Measurements from ENCODE around the gene CSN1S1.
"Not testable (repeated sequence)": the region's sequence is repeated elsewhere in the genome, so short reads cannot be mapped to it uniquely, and the experiment has no call there.

DNA sequence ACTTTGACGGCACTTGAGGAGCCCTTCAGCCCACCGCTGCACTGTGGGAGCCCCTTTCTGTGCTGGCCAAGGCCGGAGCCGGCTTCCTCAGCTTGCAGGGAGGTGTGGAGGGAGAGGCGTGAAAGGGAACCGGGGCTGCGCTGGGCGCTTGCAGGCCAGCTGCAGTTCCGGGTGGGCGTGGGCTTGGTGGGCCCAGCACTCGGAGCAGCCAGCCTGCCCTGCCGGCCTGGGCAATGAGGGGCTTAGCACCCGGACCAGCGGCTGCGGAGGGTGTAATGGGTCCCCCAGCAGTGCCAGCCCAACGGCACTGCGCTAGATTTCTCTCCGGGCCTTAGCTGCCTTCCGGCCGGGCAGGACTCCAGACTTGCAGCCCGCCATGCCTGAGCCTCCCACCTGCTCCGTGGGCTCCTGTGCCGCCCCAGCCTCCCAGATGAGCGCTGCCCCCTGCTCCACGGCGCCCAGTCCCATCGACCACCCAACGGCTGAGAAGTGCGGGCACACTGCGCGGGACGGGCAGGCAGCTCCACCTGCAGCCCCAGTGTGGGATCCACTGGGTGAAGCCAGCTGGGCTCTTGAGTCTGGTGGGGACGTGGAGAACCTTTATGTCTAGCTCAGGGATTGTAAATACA lies 7.0 kb upstream of the CSN1S1 start:
- not testable (repeated sequence) for TF ChIP-seq TCF7L2 (IDR thresholded peaks at IDR 0.05; ENCODE audit: low read depth, low read length); ZNF776 (CRISPR knock-in tag; IDR thresholded peaks at IDR 0.05); NR0B2 (CRISPR knock-in tag; IDR thresholded peaks at IDR 0.05); JUND (CRISPR knock-in tag; IDR thresholded peaks at IDR 0.05); CBX5 (CRISPR knock-in tag; IDR thresholded peaks at IDR 0.05; ENCODE audit: borderline replicate concordance); CTCF (CRISPR knock-in tag; IDR thresholded peaks at IDR 0.05); ZNF589 (CRISPR knock-in tag; conservative IDR thresholded peaks at IDR 0.05); HDAC2 (CRISPR knock-in tag; IDR thresholded peaks at IDR 0.05); HMG20B (CRISPR knock-in tag; conservative IDR thresholded peaks at IDR 0.05); CREB1 (IDR thresholded peaks at IDR 0.05); CREB1 (CRISPR knock-in tag; IDR thresholded peaks at IDR 0.05); ZNF891 (CRISPR knock-in tag; IDR thresholded peaks at IDR 0.05); ZNF746 (CRISPR knock-in tag; IDR thresholded peaks at IDR 0.05)
- TF ChIP-seq, protein P1, sequence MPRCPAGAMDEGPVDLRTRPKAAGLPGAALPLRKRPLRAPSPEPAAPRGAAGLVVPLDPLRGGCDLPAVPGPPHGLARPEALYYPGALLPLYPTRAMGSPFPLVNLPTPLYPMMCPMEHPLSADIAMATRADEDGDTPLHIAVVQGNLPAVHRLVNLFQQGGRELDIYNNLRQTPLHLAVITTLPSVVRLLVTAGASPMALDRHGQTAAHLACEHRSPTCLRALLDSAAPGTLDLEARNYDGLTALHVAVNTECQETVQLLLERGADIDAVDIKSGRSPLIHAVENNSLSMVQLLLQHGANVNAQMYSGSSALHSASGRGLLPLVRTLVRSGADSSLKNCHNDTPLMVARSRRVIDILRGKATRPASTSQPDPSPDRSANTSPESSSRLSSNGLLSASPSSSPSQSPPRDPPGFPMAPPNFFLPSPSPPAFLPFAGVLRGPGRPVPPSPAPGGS (CRISPR knock-in tag; IDR thresholded peaks at IDR 0.05) = not testable (repeated sequence)
- TF ChIP-seq, protein P2, sequence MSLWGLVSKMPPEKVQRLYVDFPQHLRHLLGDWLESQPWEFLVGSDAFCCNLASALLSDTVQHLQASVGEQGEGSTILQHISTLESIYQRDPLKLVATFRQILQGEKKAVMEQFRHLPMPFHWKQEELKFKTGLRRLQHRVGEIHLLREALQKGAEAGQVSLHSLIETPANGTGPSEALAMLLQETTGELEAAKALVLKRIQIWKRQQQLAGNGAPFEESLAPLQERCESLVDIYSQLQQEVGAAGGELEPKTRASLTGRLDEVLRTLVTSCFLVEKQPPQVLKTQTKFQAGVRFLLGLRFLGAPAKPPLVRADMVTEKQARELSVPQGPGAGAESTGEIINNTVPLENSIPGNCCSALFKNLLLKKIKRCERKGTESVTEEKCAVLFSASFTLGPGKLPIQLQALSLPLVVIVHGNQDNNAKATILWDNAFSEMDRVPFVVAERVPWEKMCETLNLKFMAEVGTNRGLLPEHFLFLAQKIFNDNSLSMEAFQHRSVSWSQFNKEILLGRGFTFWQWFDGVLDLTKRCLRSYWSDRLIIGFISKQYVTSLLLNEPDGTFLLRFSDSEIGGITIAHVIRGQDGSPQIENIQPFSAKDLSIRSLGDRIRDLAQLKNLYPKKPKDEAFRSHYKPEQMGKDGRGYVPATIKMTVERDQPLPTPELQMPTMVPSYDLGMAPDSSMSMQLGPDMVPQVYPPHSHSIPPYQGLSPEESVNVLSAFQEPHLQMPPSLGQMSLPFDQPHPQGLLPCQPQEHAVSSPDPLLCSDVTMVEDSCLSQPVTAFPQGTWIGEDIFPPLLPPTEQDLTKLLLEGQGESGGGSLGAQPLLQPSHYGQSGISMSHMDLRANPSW (CRISPR knock-in tag; IDR thresholded peaks at IDR 0.05; ENCODE audit: borderline replicate concordance) = not testable (repeated sequence)

All from HepG2 (cell line).